GM12892 (cell line): ENCODE data around the gene TSC1.

Experiments used
- POLR2A ChIP-seq: IDR thresholded peaks from 2 replicates; pipeline ENCODE4 v1.6.1; 2011; ENCODE audit warnings: low read depth, low read length, control low read depth
- POLR2AphosphoS5 ChIP-seq: IDR thresholded peaks from 2 replicates; pipeline ENCODE4 v1.6.1; 2011; ENCODE audit warnings: low read depth, low read length, control low read depth

DNA sequence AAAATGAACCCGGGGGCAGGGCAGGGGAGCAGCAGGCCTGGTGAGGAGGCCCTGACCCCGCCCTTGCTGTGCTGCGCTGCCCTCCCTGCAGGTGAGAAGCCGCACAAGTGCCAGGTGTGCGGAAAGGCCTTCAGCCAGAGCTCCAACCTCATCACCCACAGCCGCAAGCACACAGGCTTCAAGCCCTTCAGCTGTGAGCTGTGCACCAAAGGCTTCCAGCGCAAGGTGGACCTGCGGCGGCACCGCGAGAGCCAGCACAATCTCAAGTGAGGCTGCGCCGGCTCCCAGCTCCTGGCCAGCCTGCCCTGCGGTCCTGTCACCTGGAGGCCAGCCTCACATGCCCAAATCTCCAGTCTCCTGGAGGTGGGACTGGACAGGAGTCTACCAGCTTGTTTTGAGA is 46.4 kb upstream of the TSC1 start:
- TF ChIP-seq POLR2A: no peak
- TF ChIP-seq POLR2AphosphoS5: no peak
